Brain microvascular endothelial cell (primary cell): ENCODE data around the gene CERS6.
A peak's percentile ranks its signal among the peaks of the same experiment; 100 is the strongest.

Source experiments
- DNase-seq: peaks from one replicate; pipeline ENCODE4 v3.0.0-alpha.2; 2020
- H3K27ac ChIP-seq: fragments of 250-450 bp; sonication (Bioruptor Pico); 2 replicates; pipeline ENCODE4 v1.5.1; 2020; ENCODE audit warnings: mild to moderate bottlenecking, moderate library complexity
- H3K27me3 ChIP-seq: fragments of 250-450 bp; sonication (Bioruptor Pico); replicated peaks from 2 replicates; pipeline ENCODE4 v1.5.1; 2020; ENCODE audit warnings: mild to moderate bottlenecking
- H3K36me3 ChIP-seq: fragments of 250-450 bp; sonication (Bioruptor Pico); replicated peaks from 2 replicates; pipeline ENCODE4 v1.5.1; 2020; ENCODE audit warnings: mild to moderate bottlenecking
- H3K4me3 ChIP-seq: 2 replicates; pipeline ENCODE4 v1.5.1; 2011; ENCODE audit warnings: low read depth, mild to moderate bottlenecking, control low read depth, low read length, moderate library complexity
- in situ Hi-C: cut with HindIII; loops from 2 replicates; pipeline ENCODE4 v1.10.0; 2017; ENCODE audit warnings: low sequenced_read_pairs, low pct_ligation_motif_present
- TF ChIP-seq, protein P1 (sequence below): IDR thresholded peaks from 2 replicates; pipeline ENCODE4 v1.5.1; 2011; ENCODE audit warnings: low read depth, mild to moderate bottlenecking, moderate library complexity, low read length, control low read depth, inconsistent platforms; ENCODE audit errors: missing control alignments

The CERS6 gene

DNA sequence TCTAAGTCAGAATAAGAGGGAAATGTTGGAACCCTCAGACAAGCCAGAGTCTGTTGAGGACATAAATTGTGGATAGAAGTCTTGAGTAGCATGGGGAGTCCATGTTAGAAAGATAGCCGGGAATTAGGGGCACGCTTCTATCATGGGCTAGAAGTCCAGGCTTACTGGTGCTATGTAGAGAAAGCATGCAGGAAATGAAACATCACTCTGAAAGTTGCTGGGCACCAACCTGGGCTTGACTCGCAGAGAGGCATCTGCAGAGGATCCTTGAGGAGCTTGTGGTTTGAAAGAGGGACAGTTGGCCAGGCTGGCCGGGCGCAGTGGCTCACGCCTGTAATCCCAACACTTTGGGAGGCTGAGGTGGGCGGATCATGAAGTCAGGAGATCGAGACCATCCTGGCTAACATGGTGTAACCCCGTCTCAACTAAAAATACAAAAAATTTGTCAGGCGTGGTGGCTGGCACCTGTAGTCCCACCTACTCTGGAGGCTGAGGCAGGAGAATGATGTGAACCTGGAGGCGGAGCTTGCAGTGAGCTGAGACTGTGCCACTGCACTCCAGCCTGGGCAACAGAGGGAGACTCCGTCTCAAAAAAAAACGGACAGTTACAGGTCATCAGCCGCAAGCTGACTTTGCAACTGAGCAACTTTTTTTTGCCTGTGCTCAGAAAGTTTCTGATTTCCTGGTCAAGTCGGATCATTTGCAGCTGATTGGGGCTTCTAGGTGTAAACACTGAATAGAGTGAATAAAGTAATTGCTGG, 24.9 kb downstream of the CERS6 start:
- Histone ChIP-seq H3K4me3 (no peak overlapping the region), H3K36me3 (no peaks in the 10 kb centered on the region), H3K27me3 (no peaks in the 10 kb centered on the region), H3K27ac (no peak overlapping the region)
- DNase-seq: no peak
- TF ChIP-seq, protein P1, sequence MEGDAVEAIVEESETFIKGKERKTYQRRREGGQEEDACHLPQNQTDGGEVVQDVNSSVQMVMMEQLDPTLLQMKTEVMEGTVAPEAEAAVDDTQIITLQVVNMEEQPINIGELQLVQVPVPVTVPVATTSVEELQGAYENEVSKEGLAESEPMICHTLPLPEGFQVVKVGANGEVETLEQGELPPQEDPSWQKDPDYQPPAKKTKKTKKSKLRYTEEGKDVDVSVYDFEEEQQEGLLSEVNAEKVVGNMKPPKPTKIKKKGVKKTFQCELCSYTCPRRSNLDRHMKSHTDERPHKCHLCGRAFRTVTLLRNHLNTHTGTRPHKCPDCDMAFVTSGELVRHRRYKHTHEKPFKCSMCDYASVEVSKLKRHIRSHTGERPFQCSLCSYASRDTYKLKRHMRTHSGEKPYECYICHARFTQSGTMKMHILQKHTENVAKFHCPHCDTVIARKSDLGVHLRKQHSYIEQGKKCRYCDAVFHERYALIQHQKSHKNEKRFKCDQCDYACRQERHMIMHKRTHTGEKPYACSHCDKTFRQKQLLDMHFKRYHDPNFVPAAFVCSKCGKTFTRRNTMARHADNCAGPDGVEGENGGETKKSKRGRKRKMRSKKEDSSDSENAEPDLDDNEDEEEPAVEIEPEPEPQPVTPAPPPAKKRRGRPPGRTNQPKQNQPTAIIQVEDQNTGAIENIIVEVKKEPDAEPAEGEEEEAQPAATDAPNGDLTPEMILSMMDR: no peak
- in situ Hi-C loops: no loop called here

DNA sequence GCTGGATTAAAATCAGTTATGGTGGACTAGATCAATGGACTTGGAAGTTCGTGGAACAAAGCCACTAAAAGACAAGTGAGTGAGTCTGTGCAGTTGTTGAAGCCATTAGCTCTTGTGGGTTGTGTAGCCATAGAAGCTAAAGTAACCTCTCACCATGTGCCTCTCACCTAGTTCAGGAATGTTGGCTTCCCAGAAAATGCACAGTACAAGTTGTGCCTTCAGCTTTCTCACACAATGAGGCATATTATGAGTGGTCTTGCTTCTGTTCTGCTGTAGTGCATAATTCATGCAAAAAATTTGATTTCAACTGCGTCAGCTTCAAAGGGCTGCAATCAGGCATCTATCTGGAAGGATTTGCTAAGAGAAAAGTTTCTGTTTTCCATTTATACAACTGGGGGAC, 26.2 kb downstream of the CERS6 start:
- Histone ChIP-seq H3K27me3 (no peaks in the 10 kb centered on the region), H3K27ac (no peak overlapping the region), H3K4me3 (no peak overlapping the region), H3K36me3 (no peaks in the 10 kb centered on the region)
- in situ Hi-C loops: no loop called here
- no peak for DNase-seq
- TF ChIP-seq, protein P1: no peak

DNA sequence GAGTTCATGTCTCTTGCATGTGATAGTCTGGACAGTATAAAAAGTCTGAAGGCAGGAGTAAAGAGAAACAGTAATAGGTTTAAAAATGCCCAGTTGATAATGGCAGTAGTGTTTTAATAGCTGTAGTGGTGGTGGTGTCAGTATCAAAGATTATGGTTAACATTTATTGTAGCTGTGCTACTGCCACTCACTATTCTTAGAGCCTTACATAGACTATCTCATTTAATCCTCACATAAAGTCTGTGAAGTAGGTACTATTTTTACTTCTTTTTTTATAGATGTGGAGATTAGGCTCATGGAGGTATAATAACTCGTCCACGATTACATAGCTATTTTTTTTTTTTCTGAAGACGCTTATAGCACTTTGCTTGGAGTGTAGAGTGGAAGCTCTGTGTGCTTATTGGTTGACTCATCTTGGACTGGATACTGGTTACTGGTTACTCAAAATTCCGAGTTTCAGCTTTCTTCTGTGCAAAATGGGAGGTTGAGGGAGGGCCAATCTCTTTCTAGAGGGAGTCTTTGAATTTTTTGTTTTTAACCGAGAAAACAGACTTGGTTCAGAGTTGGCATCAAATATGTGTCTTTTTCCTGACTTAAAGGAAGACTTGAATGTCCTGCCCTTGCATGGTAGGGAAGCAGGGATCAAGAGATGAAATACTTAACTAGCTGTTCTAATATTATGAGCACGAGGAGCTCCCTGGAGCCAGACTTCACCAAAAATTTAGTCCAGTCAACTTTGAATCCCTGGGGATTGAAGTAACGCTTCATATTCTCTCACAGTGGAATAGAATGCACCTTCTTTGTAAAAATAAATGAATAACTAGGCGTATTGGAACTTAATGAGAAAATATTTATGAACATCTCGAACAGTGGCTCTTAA, 27.1 kb downstream of the CERS6 start:
- H3K27ac ChIP-seq: no peak overlapping the region
- H3K27me3 ChIP-seq: no peaks in the 10 kb centered on the region
- TF ChIP-seq, protein P1: no peak
- H3K4me3 ChIP-seq: no peak overlapping the region
- in situ Hi-C loops: no loop called here
- H3K36me3 ChIP-seq: no peaks in the 10 kb centered on the region
- no peak for DNase-seq

DNA sequence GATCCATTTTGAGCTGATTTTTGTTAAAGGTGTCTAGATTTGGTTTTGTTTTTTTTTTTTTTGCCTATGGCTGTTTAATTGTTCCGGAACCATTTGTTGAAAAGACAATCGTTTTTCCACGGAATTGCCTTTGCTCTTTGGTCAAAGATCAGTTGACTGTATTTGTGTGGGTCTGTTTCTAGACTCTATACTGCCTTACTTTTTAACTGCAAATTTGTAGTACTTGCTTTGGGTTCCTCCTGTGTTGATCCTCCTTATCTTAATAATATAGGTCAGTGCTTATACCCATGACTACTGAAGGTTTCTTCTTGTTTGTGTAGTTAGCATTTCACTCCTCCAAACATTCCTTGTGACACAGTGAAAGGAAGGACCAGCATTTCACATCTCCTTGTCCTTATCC, 30.4 kb downstream of the CERS6 start:
- no peak for DNase-seq
- Histone ChIP-seq H3K27me3 (no peaks in the 10 kb centered on the region), H3K4me3 (no peak overlapping the region), H3K27ac (no peak overlapping the region), H3K36me3 (no peaks in the 10 kb centered on the region)
- TF ChIP-seq, protein P1: no peak
- in situ Hi-C loops: no loop called here

DNA sequence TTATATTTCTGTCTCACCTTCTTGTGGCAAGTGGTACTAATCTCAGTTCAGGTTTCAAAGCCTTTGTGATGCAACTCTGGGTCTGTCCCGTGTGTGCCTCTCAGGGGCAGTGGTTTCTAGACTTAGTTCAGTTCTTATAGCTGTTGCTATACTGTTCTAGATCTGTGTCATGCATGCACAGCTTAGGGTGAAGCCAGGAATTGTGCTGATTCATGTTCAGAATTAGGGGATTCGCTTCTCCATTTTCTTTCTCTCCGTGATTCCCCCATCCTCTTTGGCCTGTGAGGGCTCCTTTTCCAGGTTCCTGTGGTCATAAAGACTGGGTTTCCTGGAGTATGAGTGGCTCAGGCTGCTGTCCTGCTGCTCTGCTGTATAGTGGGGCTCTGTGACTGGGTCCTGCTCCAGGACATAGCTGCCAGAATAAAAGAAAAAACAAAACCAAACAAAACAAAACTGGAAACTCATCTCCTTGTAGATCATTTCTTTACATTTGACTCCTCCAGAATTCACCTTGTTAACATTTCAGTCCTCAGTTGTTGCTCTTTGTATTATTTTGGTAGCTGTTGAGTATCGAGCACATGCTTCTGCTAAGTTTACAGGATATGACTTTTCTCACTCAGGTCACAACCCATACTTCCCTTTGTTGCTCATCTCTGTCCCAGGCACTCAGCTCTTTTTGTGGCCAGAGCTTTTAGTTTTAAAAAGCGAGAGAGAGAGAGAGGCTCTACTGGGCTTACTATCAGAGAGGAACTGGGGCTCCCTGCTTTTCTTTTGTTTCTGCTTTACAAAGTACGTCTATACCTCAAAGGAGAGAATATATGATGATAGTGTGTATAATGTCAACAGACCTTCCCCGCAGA, 34.2 kb downstream of the CERS6 start:
- no peaks in the 10 kb centered on the region for H3K27me3 ChIP-seq
- H3K36me3 ChIP-seq: no peaks in the 10 kb centered on the region
- no peak overlapping the region for H3K4me3 ChIP-seq
- DNase-seq: peak; percentile 37
- TF ChIP-seq, protein P1: no peak
- in situ Hi-C loops: no loop called here
- H3K27ac ChIP-seq: peak overlapping the region; percentile 68
